Measurements from ENCODE around the gene MYO10.

MYO10 gene

DNA sequence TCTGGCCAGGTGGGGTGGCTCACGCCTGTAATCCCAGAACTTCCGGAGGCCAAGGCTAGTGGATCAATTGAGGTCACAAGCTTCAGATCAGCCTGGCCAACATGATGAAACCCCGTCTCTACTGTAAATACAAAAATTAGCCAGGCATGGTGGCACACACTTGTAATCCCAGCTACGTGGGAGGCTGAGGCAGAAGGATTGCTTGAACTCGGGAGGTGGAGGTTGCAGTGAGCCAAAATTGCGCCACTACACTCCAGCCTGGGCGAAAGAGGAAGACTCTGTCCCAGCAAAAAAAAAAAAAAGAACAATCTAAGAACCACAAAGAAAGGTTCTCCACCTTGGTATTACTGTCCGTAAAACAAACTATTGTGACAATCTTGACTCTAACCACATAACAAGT, 9.7 kb downstream of the MYO10 start:
- peaks cover 12% of the 10 kb centered on the region for H3K9me3 Mint-ChIP-seq
- peaks cover 61% of the 10 kb centered on the region for H3K36me3 Mint-ChIP-seq (ENCODE audit: low read depth)
- H3K27ac Mint-ChIP-seq, result no peak overlapping the region
- TF ChIP-seq, protein P1, sequence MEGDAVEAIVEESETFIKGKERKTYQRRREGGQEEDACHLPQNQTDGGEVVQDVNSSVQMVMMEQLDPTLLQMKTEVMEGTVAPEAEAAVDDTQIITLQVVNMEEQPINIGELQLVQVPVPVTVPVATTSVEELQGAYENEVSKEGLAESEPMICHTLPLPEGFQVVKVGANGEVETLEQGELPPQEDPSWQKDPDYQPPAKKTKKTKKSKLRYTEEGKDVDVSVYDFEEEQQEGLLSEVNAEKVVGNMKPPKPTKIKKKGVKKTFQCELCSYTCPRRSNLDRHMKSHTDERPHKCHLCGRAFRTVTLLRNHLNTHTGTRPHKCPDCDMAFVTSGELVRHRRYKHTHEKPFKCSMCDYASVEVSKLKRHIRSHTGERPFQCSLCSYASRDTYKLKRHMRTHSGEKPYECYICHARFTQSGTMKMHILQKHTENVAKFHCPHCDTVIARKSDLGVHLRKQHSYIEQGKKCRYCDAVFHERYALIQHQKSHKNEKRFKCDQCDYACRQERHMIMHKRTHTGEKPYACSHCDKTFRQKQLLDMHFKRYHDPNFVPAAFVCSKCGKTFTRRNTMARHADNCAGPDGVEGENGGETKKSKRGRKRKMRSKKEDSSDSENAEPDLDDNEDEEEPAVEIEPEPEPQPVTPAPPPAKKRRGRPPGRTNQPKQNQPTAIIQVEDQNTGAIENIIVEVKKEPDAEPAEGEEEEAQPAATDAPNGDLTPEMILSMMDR (IDR thresholded peaks at IDR 0.05), result no peak
- H3K4me1 Mint-ChIP-seq, result peaks cover 42% of the 10 kb centered on the region
- no peak for DNase-seq
- H3K27me3 Mint-ChIP-seq (ENCODE audit: low read depth, poor library complexity), result no peaks in the 10 kb centered on the region
- H3K4me3 Mint-ChIP-seq, result no peak overlapping the region

DNA sequence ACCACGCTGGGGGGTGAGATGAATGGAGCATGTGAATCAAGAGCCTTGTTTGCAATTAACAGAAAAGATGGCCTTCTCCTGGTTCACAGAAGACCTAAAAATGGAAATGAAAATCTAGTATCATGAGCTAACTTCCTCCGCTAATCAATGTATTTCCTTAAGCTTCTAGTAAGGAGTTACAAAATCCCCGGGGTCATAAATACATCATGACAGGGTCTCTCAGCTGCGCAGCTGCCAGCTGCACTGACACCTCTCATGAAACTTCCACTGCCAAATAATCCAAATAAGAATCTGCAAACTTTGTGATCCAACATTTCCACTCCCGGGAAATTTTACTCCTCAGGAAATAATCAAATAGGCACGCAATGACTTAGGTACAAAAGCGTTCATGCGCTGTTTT, 11.9 kb downstream of the MYO10 start:
- Mint-ChIP-seq H3K4me3 (no peak overlapping the region), H3K4me1 (peaks cover 43% of the 10 kb centered on the region), H3K9me3 (peaks cover 12% of the 10 kb centered on the region), H3K36me3 (ENCODE audit: low read depth) (peaks cover 62% of the 10 kb centered on the region), H3K27me3 (ENCODE audit: low read depth, poor library complexity) (no peaks in the 10 kb centered on the region), H3K27ac (peak overlapping the region; percentile 50)
- DNase-seq, result no peak
- TF ChIP-seq, protein P1 (IDR thresholded peaks at IDR 0.05), result no peak

DNA sequence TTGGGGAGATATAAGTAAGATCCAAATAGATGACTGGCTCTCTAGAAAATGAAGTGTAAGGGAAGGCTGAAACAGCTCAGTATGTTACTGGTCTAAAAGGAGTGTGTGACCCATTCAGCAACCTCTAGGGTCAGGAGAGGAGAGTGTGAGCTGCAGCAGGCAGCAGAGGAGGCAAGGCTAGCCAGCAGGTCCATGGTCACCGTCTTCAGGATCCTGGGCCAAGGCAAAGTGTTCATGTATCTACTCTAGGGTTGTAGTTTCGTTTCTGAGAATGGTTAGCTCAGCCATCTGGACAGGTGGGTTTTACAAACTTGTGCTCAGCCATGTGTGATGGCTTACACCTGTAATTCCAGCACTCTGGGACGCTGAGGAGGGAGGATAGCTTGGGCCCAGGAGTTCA, 13.7 kb downstream of the MYO10 start:
- peak overlapping the region; percentile 74 for H3K27ac Mint-ChIP-seq
- H3K4me3 Mint-ChIP-seq, result no peak overlapping the region
- H3K27me3 Mint-ChIP-seq (ENCODE audit: low read depth, poor library complexity), result no peaks in the 10 kb centered on the region

GRCh38 chr5:16921211-16921610, 14.9 kb downstream of the MYO10 start:
- DNase-seq, result no peak
- Mint-ChIP-seq H3K27me3 (ENCODE audit: low read depth, poor library complexity) (no peaks in the 10 kb centered on the region), H3K9me3 (peaks cover 8% of the 10 kb centered on the region), H3K4me1 (peaks cover 72% of the 10 kb centered on the region), H3K36me3 (ENCODE audit: low read depth) (peaks cover 58% of the 10 kb centered on the region), H3K27ac (peak overlapping the region; percentile 87), H3K4me3 (peak overlapping the region; percentile 31)
- TF ChIP-seq, protein P1 (IDR thresholded peaks at IDR 0.05), result no peak

More for the DNA sequence above, 13.7 kb downstream of the MYO10 start:
- Mint-ChIP-seq H3K36me3 (ENCODE audit: low read depth) (peaks cover 56% of the 10 kb centered on the region), H3K4me1 (peaks cover 61% of the 10 kb centered on the region), H3K9me3 (peaks cover 8% of the 10 kb centered on the region)
- TF ChIP-seq, protein P1 (IDR thresholded peaks at IDR 0.05), result no peak
- no peak for DNase-seq

DNA sequence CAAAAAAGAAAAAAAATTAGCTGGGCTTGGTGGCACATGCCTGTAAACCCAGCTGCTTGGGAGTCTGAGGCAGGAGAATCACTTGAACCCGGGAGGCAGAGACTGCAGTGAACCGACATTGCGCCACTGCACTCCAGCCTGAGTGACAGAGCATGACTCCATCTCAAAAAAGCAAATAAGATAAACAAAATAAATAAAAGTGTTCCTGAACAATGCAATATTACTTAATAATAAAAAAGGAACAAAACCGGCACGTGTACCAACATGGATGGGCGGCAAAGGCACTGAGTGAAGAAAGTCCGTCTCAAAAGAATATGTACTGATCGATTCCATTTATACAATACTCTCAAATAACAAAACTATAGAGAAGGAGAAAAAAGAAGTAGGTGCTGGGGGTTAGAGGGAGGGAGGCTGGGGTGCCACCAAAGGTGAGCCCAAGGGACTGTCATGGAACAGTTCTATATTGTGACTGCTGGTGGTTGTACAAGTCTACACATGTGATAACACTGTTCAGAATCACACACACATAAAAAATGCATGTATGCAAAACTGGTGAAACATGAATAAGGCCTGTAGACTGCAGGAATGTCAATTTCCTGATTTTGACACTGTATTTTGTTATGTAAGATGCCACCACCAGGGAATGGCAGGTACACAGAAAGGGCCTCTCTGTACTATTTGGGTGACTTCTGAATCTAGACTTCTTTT, 15.8 kb downstream of the MYO10 start:
- Mint-ChIP-seq H3K27me3 (ENCODE audit: low read depth, poor library complexity) (no peaks in the 10 kb centered on the region), H3K27ac (peak overlapping the region; percentile 69), H3K36me3 (ENCODE audit: low read depth) (peaks cover 62% of the 10 kb centered on the region), H3K9me3 (peaks cover 8% of the 10 kb centered on the region), H3K4me3 (no peak overlapping the region), H3K4me1 (peaks cover 76% of the 10 kb centered on the region)
- TF ChIP-seq, protein P1 (IDR thresholded peaks at IDR 0.05), result no peak
- DNase-seq, result no peak
